ENCODE measurements around the gene SIMC1.
"Not testable (repeated sequence)": the region's sequence is repeated elsewhere in the genome, so short reads cannot be mapped to it uniquely, and the experiment has no call there.

DNA sequence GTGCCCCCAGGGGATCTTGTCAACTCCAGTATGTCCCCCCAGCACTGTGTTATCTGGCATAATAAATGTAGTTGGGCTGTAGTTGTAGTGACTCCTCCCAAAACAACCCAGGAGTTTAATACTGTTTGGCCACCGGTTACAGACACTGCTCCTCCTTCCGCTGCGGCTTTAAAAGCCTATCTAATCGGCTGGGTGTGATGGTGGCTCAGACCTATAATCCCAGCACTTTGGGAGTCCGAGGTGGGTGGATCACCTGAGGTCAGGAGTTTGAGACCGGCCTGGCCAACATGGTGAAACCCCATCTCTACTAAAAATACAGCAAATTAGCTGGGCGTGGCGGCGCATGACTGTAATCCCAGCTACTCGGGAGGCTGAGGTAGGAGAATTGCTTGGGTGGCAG, 34.7 kb upstream of the SIMC1 start:
- TF ChIP-seq, protein P1, sequence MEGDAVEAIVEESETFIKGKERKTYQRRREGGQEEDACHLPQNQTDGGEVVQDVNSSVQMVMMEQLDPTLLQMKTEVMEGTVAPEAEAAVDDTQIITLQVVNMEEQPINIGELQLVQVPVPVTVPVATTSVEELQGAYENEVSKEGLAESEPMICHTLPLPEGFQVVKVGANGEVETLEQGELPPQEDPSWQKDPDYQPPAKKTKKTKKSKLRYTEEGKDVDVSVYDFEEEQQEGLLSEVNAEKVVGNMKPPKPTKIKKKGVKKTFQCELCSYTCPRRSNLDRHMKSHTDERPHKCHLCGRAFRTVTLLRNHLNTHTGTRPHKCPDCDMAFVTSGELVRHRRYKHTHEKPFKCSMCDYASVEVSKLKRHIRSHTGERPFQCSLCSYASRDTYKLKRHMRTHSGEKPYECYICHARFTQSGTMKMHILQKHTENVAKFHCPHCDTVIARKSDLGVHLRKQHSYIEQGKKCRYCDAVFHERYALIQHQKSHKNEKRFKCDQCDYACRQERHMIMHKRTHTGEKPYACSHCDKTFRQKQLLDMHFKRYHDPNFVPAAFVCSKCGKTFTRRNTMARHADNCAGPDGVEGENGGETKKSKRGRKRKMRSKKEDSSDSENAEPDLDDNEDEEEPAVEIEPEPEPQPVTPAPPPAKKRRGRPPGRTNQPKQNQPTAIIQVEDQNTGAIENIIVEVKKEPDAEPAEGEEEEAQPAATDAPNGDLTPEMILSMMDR (IDR thresholded peaks at IDR 0.05 in 2 of 3, conservative IDR thresholded peaks at IDR 0.05 in 1 of 3; ENCODE audit: borderline replicate concordance in 1 of 3, insufficient read depth in 1 of 3, low read depth in 2 of 3, low read length in 2 of 3): not testable (repeated sequence)
- not testable (repeated sequence) for TF ChIP-seq POLR2AphosphoS5 (IDR thresholded peaks at IDR 0.05; ENCODE audit: low read depth, low read length); REST (IDR thresholded peaks at IDR 0.05; ENCODE audit: low read depth); POLR2A (IDR thresholded peaks at IDR 0.05; ENCODE audit: borderline replicate concordance, extremely low read depth, insufficient read depth, insufficient read length); EZH2 (IDR thresholded peaks at IDR 0.05); SIN3A (IDR thresholded peaks at IDR 0.05; ENCODE audit: low read depth); EZH2phosphoT487 (IDR thresholded peaks at IDR 0.05; ENCODE audit: borderline replicate concordance); SP1 (IDR thresholded peaks at IDR 0.05; ENCODE audit: low read depth)
- TF ChIP-seq, protein P2, sequence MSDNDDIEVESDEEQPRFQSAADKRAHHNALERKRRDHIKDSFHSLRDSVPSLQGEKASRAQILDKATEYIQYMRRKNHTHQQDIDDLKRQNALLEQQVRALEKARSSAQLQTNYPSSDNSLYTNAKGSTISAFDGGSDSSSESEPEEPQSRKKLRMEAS (IDR thresholded peaks at IDR 0.05): not testable (repeated sequence)
